HepG2 (cell line): ENCODE data around the gene SYNGAP1. TPM values are rescaled to one million over a fixed set of nuclear protein-coding genes. Genes with fewer than 3 reads are reported as not detected.

ENCODE experiments used
- ATAD3A ChIP-seq: sonication (generic); formaldehyde crosslinking; IDR thresholded peaks from 2 replicates; pipeline ENCODE4 v1.4.0; 2020; ENCODE audit warnings: missing genetic modification reagents
- HNRNPK ChIP-seq: fragments of 200-400 bp; formaldehyde crosslinking; IDR thresholded peaks from 2 replicates; pipeline ENCODE4 v1.6.1; 2018; ENCODE audit warnings: low read length, low read depth, moderate library complexity, mild to moderate bottlenecking; ENCODE audit not compliant: poor library complexity, severe bottlenecking
- HOXA3 ChIP-seq: sonication (generic); formaldehyde crosslinking; IDR thresholded peaks from 2 replicates; pipeline ENCODE4 v1.5.0; 2020; ENCODE audit warnings: missing genetic modification reagents
- MTA3 ChIP-seq: sonication (generic); formaldehyde crosslinking; IDR thresholded peaks from 2 replicates; pipeline ENCODE4 v1.4.0; 2020; ENCODE audit warnings: missing genetic modification reagents
- NONO ChIP-seq, 2 experiments: fragments of 450-650 bp in 1 of 2; sonication (generic) in 1 of 2; formaldehyde crosslinking in 1 of 2; IDR thresholded peaks in 1 of 2; conservative IDR thresholded peaks in 1 of 2; 2 replicates each; pipeline versions ENCODE4 v1.6.1 to v1.8.0; 2017 to 2022; ENCODE audit warnings: mild to moderate bottlenecking in 1 of 2, missing genetic modification reagents in 1 of 2, moderate library complexity in 1 of 2
- NR2C2 ChIP-seq: sonication (generic); formaldehyde crosslinking; IDR thresholded peaks from 2 replicates; pipeline ENCODE4 v1.4.0; 2020; ENCODE audit warnings: missing genetic modification reagents, mild to moderate bottlenecking, moderate library complexity, borderline replicate concordance
- RBM22 ChIP-seq: fragments of 200-400 bp; formaldehyde crosslinking; optimal IDR thresholded peaks from 2 replicates; pipeline ENCODE3; 2017; ENCODE audit warnings: mild to moderate bottlenecking, low read length, moderate library complexity
- SIN3A ChIP-seq: IDR thresholded peaks from 2 replicates; pipeline ENCODE4 v1.6.1; 2011; ENCODE audit warnings: low read depth, mild to moderate bottlenecking, control low read depth, low read length, borderline replicate concordance
- SOX13 ChIP-seq, 3 experiments: fragments of 450-650 bp in 1 of 3; sonication (generic) in 1 of 3; formaldehyde crosslinking in 1 of 3; IDR thresholded peaks in 2 of 3; conservative IDR thresholded peaks in 1 of 3; 2 replicates each; pipeline versions ENCODE4 v1.5.0 to v1.6.1; 2016 to 2020; ENCODE audit warnings: antibody characterized with exemption in 1 of 3, mild to moderate bottlenecking in 1 of 3, missing compliant biosample characterization in 1 of 3, missing genetic modification reagents in 1 of 3, moderate library complexity in 1 of 3
- SRF ChIP-seq: IDR thresholded peaks from 2 replicates; pipeline ENCODE4 v1.6.1; 2011; ENCODE audit warnings: mild to moderate bottlenecking, low read depth, low read length, moderate library complexity
- ZFP41 ChIP-seq: sonication (generic); formaldehyde crosslinking; IDR thresholded peaks from 2 replicates; pipeline ENCODE4 v1.4.0; 2020; ENCODE audit warnings: mild to moderate bottlenecking, missing genetic modification reagents, borderline replicate concordance
- ZFP90 ChIP-seq: sonication (generic); formaldehyde crosslinking; IDR thresholded peaks from 2 replicates; pipeline ENCODE4 v1.8.0; 2022; ENCODE audit warnings: missing genetic modification reagents, mild to moderate bottlenecking, inconsistent platforms, borderline replicate concordance
- ZIK1 ChIP-seq: sonication (generic); formaldehyde crosslinking; IDR thresholded peaks from 2 replicates; pipeline ENCODE4 v1.5.0; 2020; ENCODE audit warnings: mild to moderate bottlenecking, low read depth, missing genetic modification reagents, borderline replicate concordance
- ZNF3 ChIP-seq: IDR thresholded peaks from 2 replicates; pipeline ENCODE4 v1.7.0; 2017; ENCODE audit warnings: inconsistent platforms
- ZNF333 ChIP-seq: sonication (generic); formaldehyde crosslinking; IDR thresholded peaks from 2 replicates; pipeline ENCODE4 v1.4.0; 2020; ENCODE audit warnings: mild to moderate bottlenecking, missing genetic modification reagents, borderline replicate concordance
- ZNF350 ChIP-seq: sonication (generic); formaldehyde crosslinking; IDR thresholded peaks from 2 replicates; pipeline ENCODE4 v1.4.0; 2020; ENCODE audit warnings: mild to moderate bottlenecking, low read depth, missing genetic modification reagents, borderline replicate concordance
- ZNF570 ChIP-seq: sonication (generic); formaldehyde crosslinking; IDR thresholded peaks from 2 replicates; pipeline ENCODE4 v1.4.0; 2020; ENCODE audit warnings: mild to moderate bottlenecking, missing genetic modification reagents, borderline replicate concordance
- ZNF678 ChIP-seq: sonication (generic); formaldehyde crosslinking; IDR thresholded peaks from 2 replicates; pipeline ENCODE4 v1.4.0; 2020; ENCODE audit warnings: mild to moderate bottlenecking, missing genetic modification reagents
- ZNF878 ChIP-seq: sonication (generic); formaldehyde crosslinking; IDR thresholded peaks from 2 replicates; pipeline ENCODE4 v1.8.1; 2023; ENCODE audit warnings: mild to moderate bottlenecking, missing genetic modification reagents, moderate library complexity
- ZSCAN22 ChIP-seq: sonication (generic); formaldehyde crosslinking; IDR thresholded peaks from 2 replicates; pipeline ENCODE4 v1.4.0; 2020; ENCODE audit warnings: mild to moderate bottlenecking, missing genetic modification reagents
- ZSCAN29 ChIP-seq: sonication (generic); formaldehyde crosslinking; conservative IDR thresholded peaks from 2 replicates; pipeline ENCODE4 v1.4.0; 2020; ENCODE audit warnings: mild to moderate bottlenecking, missing genetic modification reagents
- ZSCAN30 ChIP-seq: sonication (generic); formaldehyde crosslinking; IDR thresholded peaks from 2 replicates; pipeline ENCODE4 v1.5.0; 2020; ENCODE audit warnings: mild to moderate bottlenecking, missing genetic modification reagents
- polyA plus RNA-seq, 8 experiments: library from polyadenylated mRNA; depleted of rRNA in 3 of 8; stranded (reverse) in 7 of 8; unstranded in 1 of 8; fragments of >200 nt; fragmentation: Illumina TruSeq in 4 of 8; extraction: Trizol in 4 of 8; gene quantifications; 2 replicates each; pipeline versions ENCODE4 v1.2.1 to v1.2.3, GENCODE V29; 2011 to 2016; ENCODE audit warnings: low read depth in 4 of 8, missing spikeins in 1 of 8, mixed read lengths in 1 of 8; ENCODE audit not compliant: insufficient read depth in 1 of 8
- total RNA-seq, 5 experiments: library from RNA; depleted of rRNA; stranded (reverse); fragments of >200 nt; fragmentation: Illumina TruSeq; extraction: Trizol; gene quantifications; 2 replicates each; pipeline ENCODE4 v1.2.3, GENCODE V29; 2016; ENCODE audit warnings: low read depth in 1 of 5
- TF ChIP-seq, protein P1 (sequence below): IDR thresholded peaks from 2 replicates; pipeline ENCODE4 v1.6.1; 2018; ENCODE audit warnings: missing genetic modification reagents
- TF ChIP-seq, protein P2 (sequence below): sonication (generic); formaldehyde crosslinking; conservative IDR thresholded peaks from 2 replicates; pipeline ENCODE4 v1.4.0; 2020; ENCODE audit warnings: missing genetic modification reagents
- TF ChIP-seq, protein P3 (sequence below): sonication (generic); formaldehyde crosslinking; IDR thresholded peaks from 2 replicates; pipeline ENCODE4 v1.4.0; 2020; ENCODE audit warnings: mild to moderate bottlenecking, low read depth, missing genetic modification reagents

SYNGAP1 gene
- total and polyA plus RNA-seq, 2 of the 13 experiments (the other 11 are each of a cell fraction or from before 2014, with no cell fraction given): 0.75 to 1.1 TPM

DNA sequence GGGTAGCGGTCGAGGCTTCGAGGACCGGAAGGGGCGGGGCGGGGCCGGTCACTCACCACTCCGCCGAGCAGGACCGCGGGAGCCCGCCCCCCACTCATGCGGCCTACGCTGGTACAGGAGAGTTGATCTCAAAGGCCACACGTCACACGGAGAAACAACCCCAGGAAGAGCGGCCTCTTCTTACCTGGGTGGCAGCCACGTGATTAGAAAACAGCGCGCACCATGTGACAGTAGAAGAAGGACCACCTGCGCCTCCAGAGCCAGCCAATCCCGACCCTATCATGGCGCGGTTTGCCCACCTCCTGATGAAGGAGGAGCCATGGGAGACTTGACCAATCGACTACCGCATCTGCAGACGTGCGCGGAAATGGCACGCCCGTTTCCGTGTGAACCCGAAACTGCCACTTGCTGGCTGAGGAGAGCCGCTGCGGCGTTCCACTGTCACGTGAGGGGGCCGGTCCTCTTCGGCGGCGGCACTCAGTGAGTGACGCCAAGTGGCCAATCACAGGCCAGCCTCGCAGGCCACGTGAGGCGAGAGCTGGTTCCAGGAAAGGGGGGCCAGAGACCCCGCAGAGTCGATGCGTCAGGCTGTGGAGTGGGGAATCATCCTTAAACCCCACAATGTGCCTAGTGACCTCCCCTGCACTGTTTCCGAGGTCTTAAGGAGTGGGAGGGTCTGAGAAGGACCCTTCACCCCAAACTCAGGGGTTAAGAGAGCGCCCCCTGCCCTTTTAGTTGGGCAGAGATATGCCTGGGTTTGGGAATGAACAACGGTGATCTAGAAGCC is 1.8 kb upstream of the SYNGAP1 start, which contains the start of gene CUTA (continued):
- TF ChIP-seq, protein P1, sequence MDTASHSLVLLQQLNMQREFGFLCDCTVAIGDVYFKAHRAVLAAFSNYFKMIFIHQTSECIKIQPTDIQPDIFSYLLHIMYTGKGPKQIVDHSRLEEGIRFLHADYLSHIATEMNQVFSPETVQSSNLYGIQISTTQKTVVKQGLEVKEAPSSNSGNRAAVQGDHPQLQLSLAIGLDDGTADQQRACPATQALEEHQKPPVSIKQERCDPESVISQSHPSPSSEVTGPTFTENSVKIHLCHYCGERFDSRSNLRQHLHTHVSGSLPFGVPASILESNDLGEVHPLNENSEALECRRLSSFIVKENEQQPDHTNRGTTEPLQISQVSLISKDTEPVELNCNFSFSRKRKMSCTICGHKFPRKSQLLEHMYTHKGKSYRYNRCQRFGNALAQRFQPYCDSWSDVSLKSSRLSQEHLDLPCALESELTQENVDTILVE (CRISPR knock-in tag): peak; percentile 68; the same call in 1 of the 2 replicates
- TF ChIP-seq SIN3A (no peak; the same call in 1 of the 2 replicates), ATAD3A (CRISPR knock-in tag) (no peak), SRF (peak; percentile 42; the same call in 1 of the 2 replicates), ZSCAN29 (0 out of 2 replicates have a peak, but pooled peaks have one; percentile 50), ZNF350 (peak; percentile 85; the same call in 1 of the 2 replicates), NR2C2 (CRISPR knock-in tag) (peak; percentile 80; the same call in 1 of the 2 replicates), ZFP90 (CRISPR knock-in tag) (peak; percentile 78; the same call in 1 of the 2 replicates), NONO (IDR thresholded peaks at IDR 0.05) (no peak), NONO (CRISPR knock-in tag; conservative IDR thresholded peaks at IDR 0.05) (peak; percentile 78; the same call in 1 of the 2 replicates), ZSCAN30 (CRISPR knock-in tag) (no peak), HNRNPK (no peak), ZFP41 (no peak), ZIK1 (CRISPR knock-in tag) (peak; percentile 69; the same call in 1 of the 2 replicates), ZSCAN22 (CRISPR knock-in tag) (peak; percentile 77; the same call in 1 of the 2 replicates), HOXA3 (peak; percentile 95), ZNF333 (0 out of 2 replicates have a peak, but pooled peaks have one; percentile 53), ZNF878 (no peak; the same call in 1 of the 2 replicates), ZNF678 (CRISPR knock-in tag) (peak; percentile 95), SOX13 (IDR thresholded peaks at IDR 0.05) (no peak), SOX13 (CRISPR knock-in tag; conservative IDR thresholded peaks at IDR 0.05 in 1 of 2, IDR thresholded peaks at IDR 0.05 in 1 of 2) (0 out of 4 replicates have a peak, but pooled peaks of 1 of the 2 experiments have one; percentile 34), ZNF3 (CRISPR knock-in tag) (no peak), MTA3 (no peak), ZNF570 (no peak), RBM22 (no peak)
- TF ChIP-seq, protein P2, sequence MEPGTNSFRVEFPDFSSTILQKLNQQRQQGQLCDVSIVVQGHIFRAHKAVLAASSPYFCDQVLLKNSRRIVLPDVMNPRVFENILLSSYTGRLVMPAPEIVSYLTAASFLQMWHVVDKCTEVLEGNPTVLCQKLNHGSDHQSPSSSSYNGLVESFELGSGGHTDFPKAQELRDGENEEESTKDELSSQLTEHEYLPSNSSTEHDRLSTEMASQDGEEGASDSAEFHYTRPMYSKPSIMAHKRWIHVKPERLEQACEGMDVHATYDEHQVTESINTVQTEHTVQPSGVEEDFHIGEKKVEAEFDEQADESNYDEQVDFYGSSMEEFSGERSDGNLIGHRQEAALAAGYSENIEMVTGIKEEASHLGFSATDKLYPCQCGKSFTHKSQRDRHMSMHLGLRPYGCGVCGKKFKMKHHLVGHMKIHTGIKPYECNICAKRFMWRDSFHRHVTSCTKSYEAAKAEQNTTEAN: peak; percentile 88
- TF ChIP-seq, protein P3, sequence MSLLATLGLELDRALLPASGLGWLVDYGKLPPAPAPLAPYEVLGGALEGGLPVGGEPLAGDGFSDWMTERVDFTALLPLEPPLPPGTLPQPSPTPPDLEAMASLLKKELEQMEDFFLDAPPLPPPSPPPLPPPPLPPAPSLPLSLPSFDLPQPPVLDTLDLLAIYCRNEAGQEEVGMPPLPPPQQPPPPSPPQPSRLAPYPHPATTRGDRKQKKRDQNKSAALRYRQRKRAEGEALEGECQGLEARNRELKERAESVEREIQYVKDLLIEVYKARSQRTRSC (CRISPR knock-in tag): peak; percentile 72; the same call in 1 of the 2 replicates
